ENCODE measurements around the gene FOXE3.

Gene FOXE3

GRCh38 chr1:47388030-47388890, 27.8 kb upstream of the FOXE3 start:
- no peaks in the 10 kb centered on the region for H3K9me3 ChIP-seq (ENCODE audit: control insufficient read depth, insufficient read depth, low read depth, low read length)
- peaks cover 18% of the 10 kb centered on the region; the same call in 1 of the 2 replicates for H3K27me3 ChIP-seq (ENCODE audit: control insufficient read depth, insufficient read depth, low read length)
- no peak overlapping the region for H3K27ac ChIP-seq (ENCODE audit: low read depth, low read length)
- no peaks in the 10 kb centered on the region for H3K36me3 ChIP-seq (ENCODE audit: control insufficient read depth, insufficient read depth, low read length)
- no peaks in the 10 kb centered on the region for H3K4me1 ChIP-seq (ENCODE audit: control insufficient read depth, insufficient read depth, low read length)
- H3K9ac ChIP-seq (ENCODE audit: low read length) = no peak overlapping the region
- no peak overlapping the region for H3K4me3 ChIP-seq (ENCODE audit: low read depth, low read length)

- H3K9ac ChIP-seq (ENCODE audit: low read length) = no peak overlapping the region
- H3K4me3 ChIP-seq (ENCODE audit: low read depth, low read length) = no peak overlapping the region
- H3K36me3 ChIP-seq (ENCODE audit: control insufficient read depth, insufficient read depth, low read length) = no peaks in the 10 kb centered on the region
These were observed 27.2 kb upstream of the FOXE3 start for GRCh38 chr1:47388891-47389238.

DNA sequence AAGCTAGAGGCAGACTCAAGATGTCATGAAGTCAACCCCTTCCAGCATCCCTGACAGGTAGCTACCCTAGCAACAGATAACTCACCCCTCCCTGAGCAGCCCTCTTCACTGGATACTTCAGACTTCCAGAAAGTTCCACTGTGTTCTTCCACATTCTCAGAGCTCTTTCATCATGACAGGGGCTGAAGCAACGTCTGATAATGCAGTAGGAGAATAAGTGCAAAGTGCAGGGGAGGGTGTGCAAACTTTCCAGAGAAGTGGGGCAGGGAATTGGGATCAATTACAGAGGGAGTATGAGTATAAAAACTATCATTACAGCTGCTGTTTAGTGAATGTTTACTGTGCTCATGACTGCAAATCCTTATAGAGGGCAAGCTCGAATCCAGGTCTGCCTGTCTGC, 26.4 kb upstream of the FOXE3 start:
- peaks cover 29% of the 10 kb centered on the region; the same call in 1 of the 2 replicates for H3K27me3 ChIP-seq (ENCODE audit: control insufficient read depth, insufficient read depth, low read length)
- H3K36me3 ChIP-seq (ENCODE audit: control insufficient read depth, insufficient read depth, low read length) = no peaks in the 10 kb centered on the region
- no peak overlapping the region for H3K27ac ChIP-seq (ENCODE audit: low read depth, low read length)
- no peaks in the 10 kb centered on the region for H3K4me1 ChIP-seq (ENCODE audit: control insufficient read depth, insufficient read depth, low read length)
- no peaks in the 10 kb centered on the region for H3K9me3 ChIP-seq (ENCODE audit: control insufficient read depth, insufficient read depth, low read depth, low read length)
- no peak overlapping the region for H3K9ac ChIP-seq (ENCODE audit: low read length)
- no peak overlapping the region for H3K4me3 ChIP-seq (ENCODE audit: low read depth, low read length)

More at GRCh38 chr1:47388891-47389238, 27.2 kb upstream of the FOXE3 start:
- no peaks in the 10 kb centered on the region for H3K4me1 ChIP-seq (ENCODE audit: control insufficient read depth, insufficient read depth, low read length)
- H3K9me3 ChIP-seq (ENCODE audit: control insufficient read depth, insufficient read depth, low read depth, low read length) = no peaks in the 10 kb centered on the region
- H3K27me3 ChIP-seq (ENCODE audit: control insufficient read depth, insufficient read depth, low read length) = peaks cover 23% of the 10 kb centered on the region; the same call in 1 of the 2 replicates
- no peak overlapping the region for H3K27ac ChIP-seq (ENCODE audit: low read depth, low read length)

GRCh38 chr1:47390843-47391242, 25.2 kb upstream of the FOXE3 start:
- H3K4me3 ChIP-seq (ENCODE audit: low read depth, low read length) = no peak overlapping the region
- H3K9me3 ChIP-seq (ENCODE audit: control insufficient read depth, insufficient read depth, low read depth, low read length) = no peaks in the 10 kb centered on the region
- no peaks in the 10 kb centered on the region for H3K36me3 ChIP-seq (ENCODE audit: control insufficient read depth, insufficient read depth, low read length)
- H3K27ac ChIP-seq (ENCODE audit: low read depth, low read length) = no peak overlapping the region
- no peaks in the 10 kb centered on the region for H3K4me1 ChIP-seq (ENCODE audit: control insufficient read depth, insufficient read depth, low read length)
- H3K9ac ChIP-seq (ENCODE audit: low read length) = no peak overlapping the region
- H3K27me3 ChIP-seq (ENCODE audit: control insufficient read depth, insufficient read depth, low read length) = peaks cover 33% of the 10 kb centered on the region; the same call in 1 of the 2 replicates

DNA sequence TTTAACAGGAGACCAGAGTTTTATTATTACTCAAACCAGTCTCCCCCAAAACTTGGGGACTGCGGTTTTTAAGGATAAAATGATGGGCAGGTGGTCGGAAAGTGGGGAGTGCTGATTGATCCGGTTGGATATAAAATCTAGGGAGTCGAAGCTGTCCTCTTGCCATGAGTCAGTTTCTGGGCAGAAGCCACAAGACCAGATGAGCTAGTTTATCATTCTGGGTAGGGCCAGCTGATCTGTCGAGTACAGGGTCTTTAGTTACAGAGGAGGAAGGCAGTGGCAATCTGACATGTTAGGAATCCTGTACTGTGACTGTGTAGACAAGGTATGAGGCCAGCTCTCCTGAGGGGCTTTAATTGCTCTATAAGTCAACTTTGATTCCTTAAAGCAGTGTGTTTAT, 22.9 kb upstream of the FOXE3 start:
- Histone ChIP-seq H3K27me3 (ENCODE audit: control insufficient read depth, insufficient read depth, low read length) (peaks cover 36% of the 10 kb centered on the region; the same call in 1 of the 2 replicates), H3K9ac (ENCODE audit: low read length) (no peak overlapping the region), H3K9me3 (ENCODE audit: control insufficient read depth, insufficient read depth, low read depth, low read length) (no peaks in the 10 kb centered on the region), H3K4me1 (ENCODE audit: control insufficient read depth, insufficient read depth, low read length) (no peaks in the 10 kb centered on the region), H3K4me3 (ENCODE audit: low read depth, low read length) (no peak overlapping the region), H3K36me3 (ENCODE audit: control insufficient read depth, insufficient read depth, low read length) (no peaks in the 10 kb centered on the region), H3K27ac (ENCODE audit: low read depth, low read length) (no peak overlapping the region)

GRCh38 chr1:47395433-47395832, 20.7 kb upstream of the FOXE3 start:
- Histone ChIP-seq H3K27ac (ENCODE audit: low read depth, low read length) (no peak overlapping the region), H3K9me3 (ENCODE audit: control insufficient read depth, insufficient read depth, low read depth, low read length) (no peaks in the 10 kb centered on the region), H3K4me3 (ENCODE audit: low read depth, low read length) (no peak overlapping the region), H3K27me3 (ENCODE audit: control insufficient read depth, insufficient read depth, low read length) (peaks cover 47% of the 10 kb centered on the region; the same call in 1 of the 2 replicates), H3K36me3 (ENCODE audit: control insufficient read depth, insufficient read depth, low read length) (no peaks in the 10 kb centered on the region), H3K4me1 (ENCODE audit: control insufficient read depth, insufficient read depth, low read length) (no peaks in the 10 kb centered on the region), H3K9ac (ENCODE audit: low read length) (no peak overlapping the region)

- no peak overlapping the region for H3K9ac ChIP-seq (ENCODE audit: low read length)
- H3K9me3 ChIP-seq (ENCODE audit: control insufficient read depth, insufficient read depth, low read depth, low read length) = no peaks in the 10 kb centered on the region
- H3K27me3 ChIP-seq (ENCODE audit: control insufficient read depth, insufficient read depth, low read length) = peaks cover 56% of the 10 kb centered on the region
- no peak overlapping the region for H3K27ac ChIP-seq (ENCODE audit: low read depth, low read length)
- H3K4me1 ChIP-seq (ENCODE audit: control insufficient read depth, insufficient read depth, low read length) = no peaks in the 10 kb centered on the region
- no peaks in the 10 kb centered on the region for H3K36me3 ChIP-seq (ENCODE audit: control insufficient read depth, insufficient read depth, low read length)
- H3K4me3 ChIP-seq (ENCODE audit: low read depth, low read length) = no peak overlapping the region
These were observed 19.4 kb upstream of the FOXE3 start for GRCh38 chr1:47396671-47397196.

DNA sequence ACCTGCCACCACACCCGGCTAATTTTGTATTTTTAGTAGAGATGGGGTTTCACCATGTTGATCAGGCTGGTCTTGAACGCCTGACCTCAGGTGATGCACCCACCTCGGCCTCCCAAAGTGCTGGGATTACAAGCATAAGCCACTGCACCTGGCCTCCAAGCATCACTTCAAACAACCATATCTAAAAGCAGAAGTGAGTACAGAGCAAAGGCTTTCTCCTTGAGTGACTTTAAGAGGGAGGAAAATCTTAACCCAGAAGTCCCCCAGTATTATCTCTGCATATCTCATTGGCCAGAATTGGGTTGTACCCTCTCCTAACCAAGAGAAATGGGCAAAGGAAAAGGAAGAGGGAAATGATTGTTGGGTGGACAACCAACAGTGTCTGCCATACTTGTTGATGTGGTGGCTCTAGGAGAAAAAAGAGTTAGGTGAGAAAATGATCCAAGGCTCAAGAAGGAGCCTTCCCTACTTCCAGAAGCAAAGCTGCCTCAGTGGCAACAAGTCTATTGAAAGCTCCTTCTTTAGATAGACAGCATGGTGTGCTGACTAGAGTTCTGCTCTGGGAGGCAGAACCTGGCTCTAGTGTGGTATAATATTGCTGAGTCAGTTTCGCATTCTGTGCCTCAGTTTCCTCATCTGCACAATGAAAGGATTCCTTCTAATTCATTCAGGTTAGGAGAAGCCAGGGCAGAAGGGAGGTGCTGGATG, 16.8 kb upstream of the FOXE3 start:
- no peak overlapping the region for H3K9ac ChIP-seq (ENCODE audit: low read length)
- no peaks in the 10 kb centered on the region for H3K36me3 ChIP-seq (ENCODE audit: control insufficient read depth, insufficient read depth, low read length)
- H3K4me3 ChIP-seq (ENCODE audit: low read depth, low read length) = no peak overlapping the region
- H3K27me3 ChIP-seq (ENCODE audit: control insufficient read depth, insufficient read depth, low read length) = peaks cover 67% of the 10 kb centered on the region
- H3K4me1 ChIP-seq (ENCODE audit: control insufficient read depth, insufficient read depth, low read length) = no peaks in the 10 kb centered on the region
- no peak overlapping the region for H3K27ac ChIP-seq (ENCODE audit: low read depth, low read length)
- no peaks in the 10 kb centered on the region for H3K9me3 ChIP-seq (ENCODE audit: control insufficient read depth, insufficient read depth, low read depth, low read length)

DNA sequence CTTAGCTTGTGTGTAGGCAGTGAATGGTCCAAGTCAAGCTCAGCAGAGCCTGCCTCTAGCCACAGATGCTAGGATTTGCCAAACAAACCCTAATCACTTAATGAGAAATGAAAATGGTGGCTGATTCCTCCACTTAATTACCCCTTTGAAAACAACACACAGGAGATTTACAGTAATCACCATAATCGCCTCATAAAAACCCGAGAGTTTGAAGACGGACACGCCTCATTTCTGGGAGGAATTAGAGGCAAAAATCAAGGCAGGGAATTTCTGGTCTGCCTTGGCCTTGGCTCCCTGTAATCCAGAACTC, 16.3 kb upstream of the FOXE3 start:
- H3K36me3 ChIP-seq (ENCODE audit: control insufficient read depth, insufficient read depth, low read length) = no peaks in the 10 kb centered on the region
- H3K9me3 ChIP-seq (ENCODE audit: control insufficient read depth, insufficient read depth, low read depth, low read length) = no peaks in the 10 kb centered on the region
- no peak overlapping the region for H3K9ac ChIP-seq (ENCODE audit: low read length)
- no peaks in the 10 kb centered on the region for H3K4me1 ChIP-seq (ENCODE audit: control insufficient read depth, insufficient read depth, low read length)
- peaks cover 66% of the 10 kb centered on the region for H3K27me3 ChIP-seq (ENCODE audit: control insufficient read depth, insufficient read depth, low read length)
- H3K4me3 ChIP-seq (ENCODE audit: low read depth, low read length) = no peak overlapping the region
- no peak overlapping the region for H3K27ac ChIP-seq (ENCODE audit: low read depth, low read length)

GRCh38 chr1:47401761-47402160, 14.3 kb upstream of the FOXE3 start:
- Histone ChIP-seq H3K4me1 (ENCODE audit: control insufficient read depth, insufficient read depth, low read length) (no peaks in the 10 kb centered on the region), H3K9me3 (ENCODE audit: control insufficient read depth, insufficient read depth, low read depth, low read length) (no peaks in the 10 kb centered on the region), H3K27me3 (ENCODE audit: control insufficient read depth, insufficient read depth, low read length) (peaks cover 63% of the 10 kb centered on the region), H3K9ac (ENCODE audit: low read length) (no peak overlapping the region), H3K36me3 (ENCODE audit: control insufficient read depth, insufficient read depth, low read length) (no peaks in the 10 kb centered on the region), H3K27ac (ENCODE audit: low read depth, low read length) (no peak overlapping the region), H3K4me3 (ENCODE audit: low read depth, low read length) (no peak overlapping the region)

DNA sequence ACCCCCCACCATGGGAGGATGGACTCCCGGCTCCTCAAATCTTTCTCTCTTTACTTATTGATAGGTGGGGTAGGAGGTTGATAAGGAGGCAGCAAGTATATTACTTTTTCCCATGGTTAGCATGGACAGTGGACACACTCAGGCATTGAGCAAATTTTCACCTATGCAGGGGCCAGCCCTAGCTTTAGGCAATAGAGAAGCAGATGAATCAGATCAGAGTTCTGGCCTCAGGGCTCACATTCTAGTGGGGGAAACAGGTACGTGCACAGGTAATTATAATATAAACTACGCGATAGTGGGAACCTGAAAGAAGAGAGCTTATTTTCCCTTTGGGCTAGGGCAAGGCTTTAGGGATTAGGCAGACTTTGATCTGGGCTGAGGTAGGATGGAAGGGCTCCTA, 13.5 kb upstream of the FOXE3 start:
- Histone ChIP-seq H3K9ac (ENCODE audit: low read length) (no peak overlapping the region), H3K27me3 (ENCODE audit: control insufficient read depth, insufficient read depth, low read length) (peaks cover 57% of the 10 kb centered on the region), H3K9me3 (ENCODE audit: control insufficient read depth, insufficient read depth, low read depth, low read length) (no peaks in the 10 kb centered on the region), H3K27ac (ENCODE audit: low read depth, low read length) (no peak overlapping the region), H3K4me1 (ENCODE audit: control insufficient read depth, insufficient read depth, low read length) (no peaks in the 10 kb centered on the region), H3K36me3 (ENCODE audit: control insufficient read depth, insufficient read depth, low read length) (no peaks in the 10 kb centered on the region), H3K4me3 (ENCODE audit: low read depth, low read length) (no peak overlapping the region)
